22Rv1 (cell line): Measurements from ENCODE around the gene GNG12.

Experiments used
- H3K27ac ChIP-seq: fragments of 450-650 bp; 2 replicates; pipeline ENCODE4 v1.5.1; 2017
- ZFX ChIP-seq: fragments of 450-650 bp; IDR thresholded peaks from 2 replicates; pipeline ENCODE4 v1.6.1; 2017; ENCODE audit warnings: antibody characterized with exemption, borderline replicate concordance
- TF ChIP-seq, protein P1 (sequence below): fragments of 450-650 bp; IDR thresholded peaks from 2 replicates; pipeline ENCODE4 v1.5.1; 2017; ENCODE audit warnings: mild to moderate bottlenecking

Gene GNG12

DNA sequence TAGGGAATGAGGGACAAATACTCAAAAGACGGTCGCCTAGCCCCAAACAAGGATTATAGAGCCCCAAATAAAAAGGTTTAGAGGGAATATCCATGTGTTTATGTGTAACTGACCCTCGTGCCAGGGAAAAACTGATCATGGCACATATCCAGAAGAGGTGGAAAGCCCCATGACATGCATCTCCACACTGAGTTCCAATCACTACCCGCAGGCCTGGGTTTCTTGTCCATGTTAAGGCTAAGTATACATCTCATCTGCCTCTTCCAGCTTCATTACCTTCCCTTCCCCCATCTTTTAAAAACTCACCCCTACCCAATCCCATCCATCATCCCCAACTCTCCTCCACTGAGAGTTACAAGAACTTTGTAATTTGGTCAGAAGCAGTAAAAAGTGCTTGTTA lies 133.0 kb downstream of the GNG12 start:
- TF ChIP-seq ZFX = no peak
- TF ChIP-seq, protein P1, sequence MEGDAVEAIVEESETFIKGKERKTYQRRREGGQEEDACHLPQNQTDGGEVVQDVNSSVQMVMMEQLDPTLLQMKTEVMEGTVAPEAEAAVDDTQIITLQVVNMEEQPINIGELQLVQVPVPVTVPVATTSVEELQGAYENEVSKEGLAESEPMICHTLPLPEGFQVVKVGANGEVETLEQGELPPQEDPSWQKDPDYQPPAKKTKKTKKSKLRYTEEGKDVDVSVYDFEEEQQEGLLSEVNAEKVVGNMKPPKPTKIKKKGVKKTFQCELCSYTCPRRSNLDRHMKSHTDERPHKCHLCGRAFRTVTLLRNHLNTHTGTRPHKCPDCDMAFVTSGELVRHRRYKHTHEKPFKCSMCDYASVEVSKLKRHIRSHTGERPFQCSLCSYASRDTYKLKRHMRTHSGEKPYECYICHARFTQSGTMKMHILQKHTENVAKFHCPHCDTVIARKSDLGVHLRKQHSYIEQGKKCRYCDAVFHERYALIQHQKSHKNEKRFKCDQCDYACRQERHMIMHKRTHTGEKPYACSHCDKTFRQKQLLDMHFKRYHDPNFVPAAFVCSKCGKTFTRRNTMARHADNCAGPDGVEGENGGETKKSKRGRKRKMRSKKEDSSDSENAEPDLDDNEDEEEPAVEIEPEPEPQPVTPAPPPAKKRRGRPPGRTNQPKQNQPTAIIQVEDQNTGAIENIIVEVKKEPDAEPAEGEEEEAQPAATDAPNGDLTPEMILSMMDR = no peak
- H3K27ac ChIP-seq = peak overlapping the region; percentile 27; the same call in 1 of the 2 replicates

DNA sequence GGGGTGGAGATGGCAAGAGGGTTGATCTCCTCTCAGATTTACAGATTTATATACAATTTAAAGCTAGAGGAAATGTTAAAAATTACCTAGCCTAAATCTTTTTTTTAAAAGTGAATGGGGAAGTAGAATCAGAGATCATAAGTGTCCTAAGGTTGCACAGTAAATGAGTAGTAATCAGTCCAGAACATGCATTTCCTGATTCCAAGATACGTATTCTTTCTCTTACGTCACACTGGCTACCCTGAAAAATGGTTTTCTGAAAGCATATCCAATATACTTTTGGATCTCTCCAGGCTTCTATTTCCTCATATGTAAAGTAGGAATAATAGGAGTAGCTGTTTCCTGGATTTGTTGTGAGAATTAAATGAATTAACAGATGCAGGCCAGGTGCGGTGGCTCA lies 136.6 kb downstream of the GNG12 start:
- no peak overlapping the region for H3K27ac ChIP-seq
- TF ChIP-seq, protein P1 = no peak
- TF ChIP-seq ZFX = no peak

DNA sequence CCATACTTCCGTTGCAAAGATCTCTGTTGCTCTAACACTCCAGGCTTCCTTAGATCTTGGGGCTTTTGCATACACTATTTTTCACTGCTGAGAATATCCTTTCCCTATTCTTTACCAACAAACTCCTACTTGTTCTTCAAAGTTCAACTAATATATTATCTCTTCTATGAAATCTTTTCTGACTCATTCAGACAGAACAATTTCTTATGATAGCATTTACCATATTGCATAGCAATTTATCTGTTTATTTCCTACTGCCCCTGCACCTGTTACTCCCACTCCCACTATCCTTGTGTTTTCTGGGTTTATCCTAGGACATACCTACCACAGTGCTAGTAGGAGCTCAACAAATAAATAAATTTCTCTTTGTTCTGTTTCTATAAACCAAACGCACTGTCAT lies 137.3 kb downstream of the GNG12 start:
- no peak for TF ChIP-seq ZFX
- TF ChIP-seq, protein P1 = no peak
- H3K27ac ChIP-seq = no peak overlapping the region

DNA sequence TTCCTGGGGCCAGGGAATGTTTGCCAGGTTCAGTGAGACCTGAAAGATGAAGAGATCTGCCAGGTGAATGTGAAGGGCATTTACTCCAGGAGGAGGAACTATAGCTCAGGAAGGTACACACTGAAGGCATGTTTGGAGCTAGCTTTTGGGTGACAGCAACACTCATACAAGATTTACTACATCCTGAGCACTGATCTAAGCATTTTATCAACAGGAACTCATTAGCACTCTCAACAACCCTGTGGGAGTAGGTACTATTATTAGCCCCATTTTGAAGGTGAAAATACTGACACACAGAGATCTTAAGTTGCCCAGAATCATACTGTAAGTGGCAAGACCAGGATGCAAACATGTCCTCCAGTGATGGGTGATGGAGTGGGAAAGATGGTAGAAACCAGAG lies 141.6 kb downstream of the GNG12 start:
- TF ChIP-seq ZFX = no peak
- TF ChIP-seq, protein P1 = no peak
- H3K27ac ChIP-seq = no peak overlapping the region

DNA sequence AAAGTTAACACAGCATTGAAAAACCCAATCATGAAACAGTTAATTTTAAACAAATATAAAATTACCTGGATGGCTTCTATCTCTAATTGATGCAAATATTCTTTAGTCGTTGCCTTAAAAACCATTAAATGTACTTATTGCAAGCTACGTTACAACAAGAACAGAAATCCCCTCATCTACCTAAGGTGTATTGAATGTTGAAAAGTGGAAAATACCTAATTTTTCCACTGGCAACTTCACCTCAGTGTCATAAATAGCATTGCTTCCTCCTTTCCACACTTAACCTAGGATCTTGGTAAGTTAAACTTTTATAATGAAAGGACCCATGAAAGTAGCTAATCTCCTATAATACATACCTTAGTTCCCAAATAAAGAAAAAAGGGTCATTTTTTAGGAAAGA lies 142.9 kb downstream of the GNG12 start:
- no peak overlapping the region for H3K27ac ChIP-seq
- TF ChIP-seq ZFX = no peak
- TF ChIP-seq, protein P1 = no peak

DNA sequence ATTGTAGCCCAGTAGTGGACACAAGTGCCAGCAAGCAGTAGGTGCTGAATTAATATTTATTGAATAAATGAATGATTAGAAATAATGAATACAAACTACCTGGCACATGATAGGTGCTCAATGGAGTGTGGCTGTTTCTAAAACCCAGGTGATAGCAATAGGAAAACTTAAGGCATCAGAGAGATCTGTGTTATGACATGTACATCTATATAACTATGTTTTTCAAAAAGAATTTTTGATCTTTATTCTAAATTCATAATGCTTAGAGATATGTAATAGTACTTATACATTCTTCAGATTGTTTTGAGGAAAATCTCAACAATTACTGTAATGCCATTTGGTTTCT lies 143.3 kb downstream of the GNG12 start:
- TF ChIP-seq ZFX = no peak
- TF ChIP-seq, protein P1 = no peak
- H3K27ac ChIP-seq = no peak overlapping the region

DNA sequence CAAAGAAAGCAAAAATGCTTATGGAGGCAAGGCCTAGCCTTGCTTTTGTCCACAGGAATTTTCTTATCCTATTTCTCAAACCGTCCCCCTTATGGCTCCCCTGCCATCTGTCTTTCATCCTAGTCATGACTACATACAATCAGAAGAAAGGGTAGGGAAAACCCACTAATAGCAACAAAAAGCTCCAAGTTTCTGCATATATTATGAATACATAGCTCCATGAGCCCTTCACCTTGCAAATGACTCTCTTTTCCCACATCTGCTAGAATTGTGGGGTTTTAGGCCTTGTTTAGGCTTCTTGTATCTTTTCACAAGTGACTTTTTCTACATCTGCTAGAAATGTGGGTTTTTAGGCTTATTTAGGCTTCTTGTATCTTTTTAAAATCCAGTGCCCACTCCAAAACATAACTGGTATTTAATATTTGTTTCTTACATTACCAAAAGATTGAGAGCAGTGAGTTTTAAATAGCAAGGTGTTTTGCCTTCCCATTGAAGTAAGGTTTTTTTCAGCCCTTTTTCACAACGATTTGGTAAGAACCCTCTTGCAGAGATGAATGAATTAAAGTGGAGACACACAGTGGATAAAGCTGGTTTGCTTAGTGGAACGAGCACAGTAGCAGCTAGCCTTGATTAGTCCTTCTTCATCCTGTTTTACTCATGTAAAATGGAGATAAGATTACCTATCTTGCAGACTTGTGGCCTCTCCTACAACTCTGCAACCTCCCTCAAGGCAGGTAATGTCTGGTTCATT lies 143.8 kb downstream of the GNG12 start:
- no peak for TF ChIP-seq ZFX
- TF ChIP-seq, protein P1 = no peak
- no peak overlapping the region for H3K27ac ChIP-seq
